ENCODE data around the gene INHBB. TPM values are rescaled to one million over a fixed set of nuclear protein-coding genes. Genes with fewer than 3 reads are reported as not detected.

INHBB gene
- total RNA-seq, 1 donor from 2014 or later = 0.62 TPM

GRCh38 chr2:120400551-120400950 lies 54.6 kb downstream of the INHBB start:
- Mint-ChIP-seq H3K27ac (ENCODE audit: unreplicated experiment) (no peak overlapping the region), H3K4me1 (ENCODE audit: unreplicated experiment) (peaks cover 8% of the 10 kb centered on the region), H3K4me3 (ENCODE audit: unreplicated experiment) (no peak overlapping the region), H3K27me3 (ENCODE audit: unreplicated experiment) (peaks cover 31% of the 10 kb centered on the region), H3K36me3 (ENCODE audit: unreplicated experiment) (no peaks in the 10 kb centered on the region), H3K9me3 (ENCODE audit: unreplicated experiment) (no peaks in the 10 kb centered on the region)
- TF ChIP-seq CTCF (IDR thresholded peaks at IDR 0.05) = no peak
- no peak for DNase-seq (ENCODE audit: extremely low spot score, unreplicated experiment)

Other genes starting within 250 kb of the INHBB start
- 35.9 and 41.2 TPM in 2 replicates for gene TMEM185B, start 122.7 kb upstream of the INHBB start, total RNA-seq
- gene RALB, start 93.3 kb upstream of the INHBB start, total RNA-seq = 25.4 and 26.7 TPM in 2 replicates

Data from osteocyte (in vitro differentiated cells).